ENCODE results near the gene ANKS1A. TPM values are rescaled to one million over a fixed set of nuclear protein-coding genes. Genes with fewer than 3 reads are reported as not detected.

Gene ANKS1A
- total and polyA plus RNA-seq, 2 experiments from 2014 or later: 3.2 to 4.4 TPM

- no peaks in the 10 kb centered on the region for H3K9me3 ChIP-seq (ENCODE audit: low read depth)
- no peak overlapping the region for H2AFZ ChIP-seq
- no peaks in the 10 kb centered on the region for H3K36me3 ChIP-seq (ENCODE audit: low read depth)
- H3K9ac ChIP-seq: no peak overlapping the region
- no peaks in the 10 kb centered on the region for H3K9me2 ChIP-seq (ENCODE audit: insufficient read depth)
- H3F3A ChIP-seq (ENCODE audit: insufficient read depth): no peaks in the 10 kb centered on the region
- no peaks in the 10 kb centered on the region for H3K27me3 ChIP-seq (replicated peaks; ENCODE audit: insufficient read depth)
- no peaks in the 10 kb centered on the region for H3K4me1 ChIP-seq (ENCODE audit: insufficient read depth)
- in situ Hi-C loops (cut with MboI): no loop called here
- TF ChIP-seq EZH2 (IDR thresholded peaks at IDR 0.05; ENCODE audit: insufficient read depth, poor library complexity, severe bottlenecking): no peak
- no peak for TF ChIP-seq EZH2phosphoT487 (IDR thresholded peaks at IDR 0.05; ENCODE audit: insufficient read depth, low read depth)
- H4K20me1 ChIP-seq (ENCODE audit: insufficient read depth): no peaks in the 10 kb centered on the region
- 97 to 100% methylated on average over 1 of the region's 1 CpG for WGBS, 2 experiments (ENCODE audit: low coverage in 1 of 2, low lambda C conversion rate in 2 of 2, missing lambda C conversion rate in 2 of 2)
- no peak overlapping the region for H3K4me2 ChIP-seq (ENCODE audit: unreplicated experiment)
- no peak overlapping the region for H3K4me3 ChIP-seq
- no peak overlapping the region for H3K27ac ChIP-seq
- H3K79me2 ChIP-seq (ENCODE audit: insufficient read depth): 0 out of 2 replicates have a peak, but pooled peaks cover 11% of the 10 kb centered on the region
- no peak for DNase-seq
These were observed 58.5 kb downstream of the ANKS1A start for GRCh38 chr6:34947561-34947960.

- no peak for TF ChIP-seq EZH2phosphoT487 (IDR thresholded peaks at IDR 0.05; ENCODE audit: insufficient read depth, low read depth)
- no peak for TF ChIP-seq EZH2 (IDR thresholded peaks at IDR 0.05; ENCODE audit: insufficient read depth, poor library complexity, severe bottlenecking)
- no peak for DNase-seq
- no peak overlapping the region for H2AFZ ChIP-seq
- in situ Hi-C loops (cut with MboI): no loop called here
- H3K4me1 ChIP-seq (ENCODE audit: insufficient read depth): 0 out of 2 replicates have a peak, but pooled peaks cover 4% of the 10 kb centered on the region
- WGBS, 2 experiments (ENCODE audit: low coverage in 1 of 2, low lambda C conversion rate in 2 of 2, missing lambda C conversion rate in 2 of 2): 94 to 96% methylated on average over 3 of the region's 3 CpGs
- no peaks in the 10 kb centered on the region for H3K9me3 ChIP-seq (ENCODE audit: low read depth)
- H3K27ac ChIP-seq: no peak overlapping the region
- no peak overlapping the region for H3K4me2 ChIP-seq (ENCODE audit: unreplicated experiment)
- no peaks in the 10 kb centered on the region for H3K79me2 ChIP-seq (ENCODE audit: insufficient read depth)
- no peaks in the 10 kb centered on the region for H3K27me3 ChIP-seq (replicated peaks; ENCODE audit: insufficient read depth)
- no peak overlapping the region for H3K9ac ChIP-seq
- H3F3A ChIP-seq (ENCODE audit: insufficient read depth): peaks cover 7% of the 10 kb centered on the region; the same call in 1 of the 2 replicates
- H3K36me3 ChIP-seq (ENCODE audit: low read depth): no peaks in the 10 kb centered on the region
- H4K20me1 ChIP-seq (ENCODE audit: insufficient read depth): no peaks in the 10 kb centered on the region
- no peaks in the 10 kb centered on the region for H3K9me2 ChIP-seq (ENCODE audit: insufficient read depth)
- H3K4me3 ChIP-seq: no peak overlapping the region
These were observed 60.6 kb downstream of the ANKS1A start for GRCh38 chr6:34949636-34950035.

- Histone ChIP-seq H3K4me3 (no peak overlapping the region), H3K9ac (no peak overlapping the region), H3K27me3 (replicated peaks; ENCODE audit: insufficient read depth) (no peaks in the 10 kb centered on the region), H2AFZ (no peak overlapping the region), H3K4me2 (ENCODE audit: unreplicated experiment) (no peak overlapping the region), H3K27ac (no peak overlapping the region), H3F3A (ENCODE audit: insufficient read depth) (peaks cover 7% of the 10 kb centered on the region; the same call in 1 of the 2 replicates), H3K36me3 (ENCODE audit: low read depth) (no peaks in the 10 kb centered on the region), H3K9me3 (ENCODE audit: low read depth) (no peaks in the 10 kb centered on the region), H3K9me2 (ENCODE audit: insufficient read depth) (no peaks in the 10 kb centered on the region), H3K4me1 (ENCODE audit: insufficient read depth) (0 out of 2 replicates have a peak, but pooled peaks cover 4% of the 10 kb centered on the region), H4K20me1 (ENCODE audit: insufficient read depth) (no peaks in the 10 kb centered on the region), H3K79me2 (ENCODE audit: insufficient read depth) (no peaks in the 10 kb centered on the region; the same call in 1 of the 2 replicates)
- TF ChIP-seq EZH2phosphoT487 (IDR thresholded peaks at IDR 0.05; ENCODE audit: insufficient read depth, low read depth) (no peak), EZH2 (IDR thresholded peaks at IDR 0.05; ENCODE audit: insufficient read depth, poor library complexity, severe bottlenecking) (no peak)
- in situ Hi-C loops (cut with MboI): no loop called here
- no peak for DNase-seq
- WGBS, 2 experiments (ENCODE audit: low coverage in 1 of 2, low lambda C conversion rate in 2 of 2, missing lambda C conversion rate in 2 of 2): 87 to 90% methylated on average over 5 of the region's 5 CpGs
These were observed 61.8 kb downstream of the ANKS1A start for GRCh38 chr6:34950849-34951248.

GRCh38 chr6:34951731-34952130, 62.7 kb downstream of the ANKS1A start:
- 97 to 99% methylated on average over 4 of the region's 4 CpGs for WGBS, 2 experiments (ENCODE audit: low coverage in 1 of 2, low lambda C conversion rate in 2 of 2, missing lambda C conversion rate in 2 of 2)
- Histone ChIP-seq H3K4me1 (ENCODE audit: insufficient read depth) (0 out of 2 replicates have a peak, but pooled peaks cover 4% of the 10 kb centered on the region), H3K79me2 (ENCODE audit: insufficient read depth) (no peaks in the 10 kb centered on the region; the same call in 1 of the 2 replicates), H2AFZ (no peak overlapping the region), H3F3A (ENCODE audit: insufficient read depth) (peaks cover 7% of the 10 kb centered on the region; the same call in 1 of the 2 replicates), H3K27me3 (replicated peaks; ENCODE audit: insufficient read depth) (no peaks in the 10 kb centered on the region), H3K4me2 (ENCODE audit: unreplicated experiment) (no peak overlapping the region), H3K9me3 (ENCODE audit: low read depth) (no peaks in the 10 kb centered on the region), H3K9me2 (ENCODE audit: insufficient read depth) (no peaks in the 10 kb centered on the region), H4K20me1 (ENCODE audit: insufficient read depth) (no peaks in the 10 kb centered on the region), H3K9ac (no peak overlapping the region), H3K27ac (no peak overlapping the region), H3K4me3 (no peak overlapping the region), H3K36me3 (ENCODE audit: low read depth) (no peaks in the 10 kb centered on the region)
- TF ChIP-seq EZH2 (IDR thresholded peaks at IDR 0.05; ENCODE audit: insufficient read depth, poor library complexity, severe bottlenecking) (no peak), EZH2phosphoT487 (IDR thresholded peaks at IDR 0.05; ENCODE audit: insufficient read depth, low read depth) (no peak)
- in situ Hi-C loops (cut with MboI): no loop called here
- no peak for DNase-seq
